ENCODE measurements around the gene ZBED2. TPM values are rescaled to one million over a fixed set of nuclear protein-coding genes. Genes with fewer than 3 reads are reported as not detected.

Gene ZBED2
- total and polyA plus RNA-seq, 2 of the 8 experiments (the other 6 are each of a cell fraction or from before 2014, with no cell fraction given): not detected

GRCh38 chr3:111605493-111605892 lies 10.3 kb upstream of the ZBED2 start:
- Histone ChIP-seq H2AFZ (ENCODE audit: low read length) (no peak overlapping the region), H3K4me2 (ENCODE audit: insufficient read depth in 1 of 2, low read depth in 2 of 2, low read length in 2 of 2) (no peak overlapping the region), H3K4me3 (ENCODE audit: extremely low read depth in 1 of 4, insufficient read depth in 2 of 4, low read depth in 3 of 4, low read length in 4 of 4) (no peak overlapping the region), H3K27me3 (replicated peaks in 1 of 4; ENCODE audit: control insufficient read depth in 3 of 4, extremely low read depth in 1 of 4, insufficient read depth in 3 of 4, low read length in 3 of 4) (no peaks in the 10 kb centered on the region), H2BK15ac (ENCODE audit: low read length) (no peak overlapping the region), H4K91ac (replicated peaks; ENCODE audit: insufficient read length, low read length) (no peak overlapping the region), H3K4ac (replicated peaks; ENCODE audit: insufficient read length, low read depth, low read length) (no peak overlapping the region), H3K36me3 (ENCODE audit: control insufficient read depth in 2 of 4, insufficient read depth in 4 of 4, low read length in 3 of 4) (no peaks in the 10 kb centered on the region), H3K9ac (replicated peaks in 1 of 4; ENCODE audit: extremely low read depth in 1 of 4, low read depth in 3 of 4, low read length in 3 of 4) (no peak overlapping the region), H3K56ac (replicated peaks; ENCODE audit: insufficient read length, low read depth, low read length) (no peak overlapping the region), H4K5ac (ENCODE audit: insufficient read length, low read depth, low read length) (no peak overlapping the region), H2BK20ac (ENCODE audit: low read length) (no peak overlapping the region), H3K18ac (ENCODE audit: extremely low read depth, low read length) (no peak overlapping the region), H3K14ac (ENCODE audit: insufficient read length) (no peak overlapping the region), H2BK5ac (ENCODE audit: low read depth, low read length) (no peak overlapping the region), H2BK12ac (ENCODE audit: low read depth, low read length) (no peak overlapping the region), H2AK5ac (ENCODE audit: low read depth, low read length) (no peak overlapping the region), H3K9me3 (ENCODE audit: insufficient read depth in 2 of 2, low read depth in 1 of 2, low read length in 1 of 2) (no peaks in the 10 kb centered on the region), H2BK120ac (replicated peaks; ENCODE audit: low read depth, low read length) (no peak overlapping the region), H3K27ac (ENCODE audit: low read depth, low read length) (no peak overlapping the region), H3K79me2 (ENCODE audit: control insufficient read depth in 1 of 2, insufficient read depth in 2 of 2, low read length in 2 of 2) (no peaks in the 10 kb centered on the region), H4K8ac (ENCODE audit: extremely low read depth, insufficient read depth, low read length) (no peak overlapping the region), H3K79me1 (ENCODE audit: low read depth, low read length) (no peaks in the 10 kb centered on the region), H3K23ac (ENCODE audit: insufficient read length) (no peak overlapping the region), H3K23me2 (ENCODE audit: low read depth, low read length) (no peaks in the 10 kb centered on the region), H3K4me1 (replicated peaks in 1 of 4; ENCODE audit: control insufficient read depth in 3 of 4, insufficient read depth in 4 of 4, low read length in 3 of 4) (no peaks in the 10 kb centered on the region), H4K20me1 (replicated peaks in 1 of 2; ENCODE audit: control insufficient read depth in 1 of 2, insufficient read depth in 2 of 2, low read length in 2 of 2) (no peaks in the 10 kb centered on the region)
- POLR2A ChIA-PET (ENCODE audit: partially characterized antibody): no interaction called here
- no peak for DNase-seq (ENCODE audit: low read depth in 1 of 2, low spot score in 2 of 2)
- no peak for TF ChIP-seq RAD21 (IDR thresholded peaks at IDR 0.05 in 1 of 2, conservative IDR thresholded peaks at IDR 0.05 in 1 of 2; ENCODE audit: low read depth in 2 of 2, low read length in 2 of 2)
- no peak for TF ChIP-seq EP300 (IDR thresholded peaks at IDR 0.05; ENCODE audit: borderline replicate concordance in 1 of 2, low read depth in 2 of 2, low read length in 2 of 2)
- TF ChIP-seq GABPA (IDR thresholded peaks at IDR 0.05; ENCODE audit: borderline replicate concordance, insufficient read depth, low read length): no peak
- TF ChIP-seq, protein P1, sequence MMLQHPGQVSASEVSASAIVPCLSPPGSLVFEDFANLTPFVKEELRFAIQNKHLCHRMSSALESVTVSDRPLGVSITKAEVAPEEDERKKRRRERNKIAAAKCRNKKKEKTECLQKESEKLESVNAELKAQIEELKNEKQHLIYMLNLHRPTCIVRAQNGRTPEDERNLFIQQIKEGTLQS (IDR thresholded peaks at IDR 0.05; ENCODE audit: insufficient read depth, low read depth, low read length): no peak
- no peak for TF ChIP-seq ASH2L (IDR thresholded peaks at IDR 0.05; ENCODE audit: low read length)
- no peak for TF ChIP-seq CREB1 (IDR thresholded peaks at IDR 0.05)
- TF ChIP-seq CBX8 (IDR thresholded peaks at IDR 0.05; ENCODE audit: borderline replicate concordance, low read depth, low read length): no peak
- TF ChIP-seq CTBP2 (IDR thresholded peaks at IDR 0.05; ENCODE audit: borderline replicate concordance, insufficient read depth, insufficient read length, low read length): no peak
- TF ChIP-seq EGR1 (IDR thresholded peaks at IDR 0.05; ENCODE audit: borderline replicate concordance, low read depth, low read length): no peak
- no peak for TF ChIP-seq CHD1 (IDR thresholded peaks at IDR 0.05; ENCODE audit: low read depth, low read length)
- 88% methylated on average over 2 of the region's 2 CpGs; no CpG with 5 or more reads in 1 of the 2 experiments for WGBS, 2 experiments (ENCODE audit: extremely low coverage in 1 of 2, insufficient coverage in 1 of 2, insufficient read length in 1 of 2, insufficient replicate concordance in 2 of 2, low coverage in 1 of 2, low lambda C conversion rate in 2 of 2, missing lambda C conversion rate in 1 of 2)
- no peak for FAIRE-seq
- CTCF ChIA-PET (ENCODE audit: partially characterized antibody): no interaction called here

All from H1 (cell line).